Urinary bladder (tissue), 4 donors: Measurements from ENCODE around the gene REEP3. TPM values are rescaled to one million over a fixed set of nuclear protein-coding genes. Genes with fewer than 3 reads are reported as not detected.
"Not testable (repeated sequence)": the region's sequence is repeated elsewhere in the genome, so short reads cannot be mapped to it uniquely, and the experiment has no call there.

Experiments used
- DNase-seq: peaks from one replicate; pipeline ENCODE4 v3.0.0-alpha.2; 2015; ENCODE audit errors: extremely low spot score
- H3K27ac ChIP-seq: one replicate; pipeline ENCODE4 v1.5.1; 2013; ENCODE audit warnings: low read depth, mild to moderate bottlenecking, moderate library complexity
- H3K36me3 ChIP-seq: one replicate; pipeline ENCODE4 v1.6.1; 2013; ENCODE audit warnings: mild to moderate bottlenecking, moderate library complexity; ENCODE audit not compliant: insufficient read depth
- H3K4me1 ChIP-seq: one replicate; pipeline ENCODE4 v1.6.1; 2013; ENCODE audit warnings: mild to moderate bottlenecking, moderate library complexity; ENCODE audit not compliant: insufficient read depth
- H3K4me3 ChIP-seq: one replicate; pipeline ENCODE4 v1.5.1; 2013; ENCODE audit warnings: low read depth, low read length
- WGBS: extraction: QIAGEN DNeasy Blood & Tissue Kit; methylation state at CpG from one replicate; pipeline ENCODE4 v1.1.7; 2013; 5-methylcytosine and 5-hydroxymethylcytosine counted together
- polyA plus RNA-seq: library from polyadenylated mRNA; stranded (reverse); fragments of 200-250 nt; gene quantifications from one replicate; pipeline ENCODE4 v1.2.3, GENCODE V29; 2013
- total RNA-seq: library from RNA; depleted of rRNA; stranded (reverse); fragments of >200 nt; gene quantifications from one replicate; pipeline ENCODE4 v1.2.3, GENCODE V29; 2014
- donor health status: healthy with polysubstance abuse.
- donor health status: healthy.

The REEP3 gene, protein sequence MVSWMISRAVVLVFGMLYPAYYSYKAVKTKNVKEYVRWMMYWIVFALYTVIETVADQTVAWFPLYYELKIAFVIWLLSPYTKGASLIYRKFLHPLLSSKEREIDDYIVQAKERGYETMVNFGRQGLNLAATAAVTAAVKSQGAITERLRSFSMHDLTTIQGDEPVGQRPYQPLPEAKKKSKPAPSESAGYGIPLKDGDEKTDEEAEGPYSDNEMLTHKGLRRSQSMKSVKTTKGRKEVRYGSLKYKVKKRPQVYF
- total RNA-seq (82.6 TPM), polyA plus RNA-seq (25.3 TPM)

DNA sequence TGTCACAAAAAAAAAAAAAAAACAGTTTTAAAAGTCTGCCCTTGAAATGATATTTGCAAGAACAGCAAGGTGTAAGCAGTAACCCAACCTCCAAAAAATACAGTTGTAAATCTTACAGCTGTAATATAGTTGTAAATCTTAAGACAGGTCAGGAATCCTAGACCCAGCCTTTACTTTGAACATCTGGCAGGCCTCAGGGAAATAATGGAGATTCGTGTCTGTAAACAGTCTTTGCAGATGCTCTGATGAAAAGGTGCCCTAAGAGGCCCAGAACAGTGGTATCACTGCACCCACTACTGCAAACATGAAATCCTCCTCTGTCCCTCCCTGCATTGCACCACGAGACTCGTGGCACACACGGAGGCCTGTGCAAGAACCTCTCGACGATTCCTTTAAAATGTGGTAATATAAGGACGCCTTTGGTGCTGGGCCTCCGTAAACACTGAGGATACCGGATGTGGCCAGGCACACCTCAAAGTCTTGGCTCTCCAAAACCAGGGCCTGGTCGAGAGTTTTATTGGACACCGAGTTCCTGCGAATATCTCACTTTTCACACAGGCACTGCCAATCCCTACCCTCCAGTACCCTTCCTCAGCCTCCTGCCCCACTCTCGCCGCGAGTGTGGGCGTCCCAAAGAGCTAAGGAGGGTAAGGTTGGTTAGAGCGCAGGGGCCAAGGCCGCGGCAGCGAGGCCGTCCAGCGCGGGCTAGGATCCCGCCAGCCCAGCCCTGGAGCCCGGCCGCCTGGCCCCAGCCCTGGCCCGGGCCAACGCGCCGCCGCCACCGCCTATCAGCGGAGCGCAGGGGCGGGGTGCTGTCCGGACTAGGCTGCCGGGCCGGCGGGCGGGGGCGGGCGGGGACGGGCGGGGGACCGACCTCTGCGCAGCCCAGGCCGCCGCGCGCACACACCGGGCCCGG, at the start of gene REEP3:
Gene REEP3 (plus strand): TSS at position 902 of the 916 bp plus-strand sequence. CDS start 145 bp downstream, outside the sequence.
- peak within 1 kb of the TSS; percentile 99 for H3K4me3 ChIP-seq
- WGBS, result 10% methylated on average over 51 of the region's 52 CpGs
- peak within 1 kb of the TSS; percentile 99 for H3K27ac ChIP-seq
- no peaks in the 10 kb centered on the region for H3K36me3 ChIP-seq
- no peak for DNase-seq
- peaks cover 1% of the 10 kb centered on the region for H3K4me1 ChIP-seq

DNA sequence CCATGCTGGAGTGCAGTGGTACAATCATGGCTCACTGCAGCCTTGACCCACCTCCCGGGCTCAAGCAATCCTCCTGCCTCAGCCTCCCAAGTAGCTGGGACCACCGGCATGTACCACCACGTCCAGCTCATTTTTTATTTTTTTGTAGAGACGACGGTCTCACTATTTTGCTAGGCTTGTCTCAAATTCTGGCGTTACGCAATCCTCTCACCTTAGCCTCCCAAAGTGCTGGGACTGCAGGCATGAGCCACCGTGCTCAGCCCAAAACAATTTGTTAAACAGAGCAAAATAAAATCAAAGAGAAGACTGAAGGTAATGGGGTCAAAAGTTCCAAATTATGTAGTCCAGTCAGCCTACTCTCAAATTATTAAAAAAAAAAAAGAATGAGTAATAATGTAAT, 46.7 kb upstream of the REEP3 start:
- DNase-seq, result no peak
- Histone ChIP-seq H3K4me1 (peaks cover 3% of the 10 kb centered on the region), H3K4me3 (no peak overlapping the region), H3K27ac (no peak overlapping the region), H3K36me3 (no peaks in the 10 kb centered on the region)
- WGBS, result 95% methylated on average over 8 of the region's 8 CpGs

DNA sequence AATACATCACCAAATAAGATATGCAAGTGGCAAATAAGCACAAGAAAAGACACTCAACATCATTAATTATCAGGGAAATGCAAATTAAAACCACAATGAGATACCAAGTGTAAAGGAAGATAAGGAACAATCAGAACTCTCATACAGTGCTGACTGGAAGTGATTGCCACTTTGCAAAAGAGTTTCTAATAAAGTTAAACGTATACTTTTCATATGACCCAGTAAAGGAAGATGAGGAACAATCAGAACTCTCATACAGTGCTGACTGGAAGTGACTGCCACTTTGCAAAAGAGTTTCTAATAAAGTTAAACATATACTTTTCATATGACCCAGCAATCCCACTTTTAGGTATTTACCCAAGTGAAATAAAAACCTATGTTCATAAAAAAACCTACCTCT, 43.3 kb upstream of the REEP3 start:
- 54% methylated on average over 1 of the region's 1 CpG for WGBS
- Histone ChIP-seq H3K4me1 (peaks cover 3% of the 10 kb centered on the region), H3K36me3 (no peaks in the 10 kb centered on the region)

DNA sequence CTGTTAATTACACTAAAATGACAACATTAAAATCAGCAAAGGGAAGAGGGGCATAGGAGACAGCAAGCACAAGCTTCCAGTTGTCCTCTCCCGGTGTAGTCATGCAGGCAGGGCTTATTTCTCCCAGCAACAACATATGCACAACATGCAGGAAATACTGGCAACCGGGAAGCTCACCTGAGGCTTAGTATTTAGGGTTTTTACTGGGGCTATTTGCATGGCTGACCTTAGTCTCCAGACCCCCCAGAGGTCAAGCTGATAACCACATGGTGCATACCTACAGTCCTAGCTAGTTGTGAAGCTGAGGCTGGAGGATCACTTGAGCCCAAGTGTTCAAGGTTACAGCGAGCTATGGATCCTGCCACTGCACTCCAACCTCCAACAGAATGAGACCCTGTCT, 42.6 kb upstream of the REEP3 start:
- H3K27ac ChIP-seq, result no peak overlapping the region
- H3K36me3 ChIP-seq, result no peaks in the 10 kb centered on the region
- H3K4me3 ChIP-seq, result no peak overlapping the region
- DNase-seq, result no peak
- 72% methylated on average over 3 of the region's 3 CpGs for WGBS
- H3K4me1 ChIP-seq, result peaks cover 3% of the 10 kb centered on the region

More for the DNA sequence above, 43.3 kb upstream of the REEP3 start:
- Histone ChIP-seq H3K27ac (no peak overlapping the region), H3K4me3 (no peak overlapping the region)
- no peak for DNase-seq

DNA sequence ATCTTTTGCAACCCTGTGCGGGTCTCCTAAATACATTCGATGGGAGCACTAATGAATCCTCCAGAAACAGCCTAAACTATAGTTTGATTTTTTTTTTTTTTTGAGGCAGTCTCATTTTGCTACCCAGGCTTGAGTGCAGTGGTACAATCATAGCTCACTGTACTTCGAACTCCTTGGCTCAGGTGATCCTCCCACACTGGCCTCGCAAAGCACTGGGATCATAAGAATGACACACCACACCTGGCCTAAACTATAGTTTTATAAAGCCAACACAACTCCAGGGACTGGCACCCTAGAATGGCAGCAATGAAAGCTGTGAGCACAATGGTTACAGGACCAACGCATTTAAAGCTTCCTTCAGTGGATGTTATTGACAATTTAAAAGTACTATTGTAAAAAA, 41.0 kb upstream of the REEP3 start:
- Histone ChIP-seq H3K4me1 (peaks cover 3% of the 10 kb centered on the region), H3K36me3 (no peaks in the 10 kb centered on the region), H3K27ac (no peak overlapping the region), H3K4me3 (no peak overlapping the region)
- no peak for DNase-seq
- WGBS, result 93% methylated on average over 5 of the region's 5 CpGs

DNA sequence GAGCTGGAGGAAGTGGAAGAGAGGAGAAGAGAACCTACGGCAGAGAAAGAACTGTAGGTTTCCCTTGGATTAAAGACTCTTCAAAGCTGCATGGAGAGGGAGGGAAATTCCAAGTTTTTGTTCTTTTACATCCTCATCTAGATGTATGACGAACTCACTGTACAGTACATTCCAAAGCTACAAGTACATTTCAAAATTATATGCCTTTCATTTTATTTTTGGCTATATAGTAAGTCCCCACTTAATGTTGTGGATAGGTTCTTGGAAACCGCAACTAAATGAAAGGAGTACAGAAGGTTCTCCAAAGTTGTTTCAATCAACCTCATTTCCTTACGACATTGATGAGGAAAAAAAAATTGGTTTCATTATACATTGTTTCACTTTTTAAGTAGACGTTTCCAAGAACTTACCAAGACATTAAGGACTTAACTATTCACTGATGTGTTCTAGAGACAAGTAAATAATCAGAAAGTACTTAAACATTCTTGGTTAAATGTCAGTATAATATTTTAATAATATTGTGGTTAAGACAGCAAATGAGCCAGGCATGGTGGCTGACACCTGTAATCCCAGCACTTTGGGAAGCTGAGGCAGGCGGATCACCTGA, 39.3 kb upstream of the REEP3 start:
- WGBS, result 79% methylated on average over 6 of the region's 6 CpGs

DNA sequence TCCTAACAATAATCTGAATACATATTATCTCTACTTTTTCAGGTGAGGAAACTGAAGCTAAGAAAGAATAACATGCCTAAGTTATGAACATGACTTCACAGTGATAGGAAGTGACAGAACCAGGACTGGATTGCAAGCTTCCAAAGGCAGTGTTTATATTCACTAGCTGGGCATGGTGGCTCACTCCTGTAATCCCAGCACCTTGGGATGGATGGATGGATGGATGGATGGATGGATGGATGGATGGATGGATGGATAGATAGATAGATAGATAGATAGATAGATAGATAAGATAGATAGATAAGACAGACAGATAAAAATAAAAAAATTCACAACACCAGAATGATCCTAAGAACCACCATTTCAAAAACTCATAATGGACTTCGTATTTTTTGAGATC, 37.2 kb upstream of the REEP3 start:
- no peak overlapping the region for H3K4me3 ChIP-seq
- H3K27ac ChIP-seq, result no peak overlapping the region
- WGBS, result 97% methylated on average over 1 of the region's 1 CpG
- no peaks in the 10 kb centered on the region for H3K4me1 ChIP-seq
- no peak for DNase-seq
- no peaks in the 10 kb centered on the region for H3K36me3 ChIP-seq

More for the DNA sequence above, 39.3 kb upstream of the REEP3 start:
- no peak for DNase-seq
- Histone ChIP-seq H3K4me1 (peaks cover 3% of the 10 kb centered on the region), H3K36me3 (no peaks in the 10 kb centered on the region), H3K4me3 (no peak overlapping the region), H3K27ac (no peak overlapping the region)

DNA sequence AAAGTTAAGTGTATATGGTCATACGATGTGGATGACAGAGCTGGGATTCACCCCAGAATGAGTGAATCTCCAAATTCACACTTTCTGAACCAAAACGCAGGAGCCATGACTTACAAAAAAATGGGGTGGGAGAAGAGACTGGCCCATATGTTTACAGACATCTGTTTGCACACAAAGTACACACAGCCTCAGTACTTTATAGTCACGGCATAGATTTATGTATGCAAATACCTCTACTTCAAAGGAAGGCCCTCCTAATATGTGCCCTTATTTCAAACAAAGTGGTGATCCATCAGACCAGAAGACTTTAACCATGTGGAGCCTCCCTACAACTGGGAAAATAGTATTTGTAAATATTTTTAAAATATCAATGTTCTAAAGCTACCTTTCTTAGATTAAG, 33.2 kb upstream of the REEP3 start:
- Histone ChIP-seq H3K4me1 (no peaks in the 10 kb centered on the region), H3K4me3 (no peak overlapping the region), H3K36me3 (no peaks in the 10 kb centered on the region), H3K27ac (no peak overlapping the region)
- 74% methylated on average over 3 of the region's 3 CpGs for WGBS
- DNase-seq, result no peak

DNA sequence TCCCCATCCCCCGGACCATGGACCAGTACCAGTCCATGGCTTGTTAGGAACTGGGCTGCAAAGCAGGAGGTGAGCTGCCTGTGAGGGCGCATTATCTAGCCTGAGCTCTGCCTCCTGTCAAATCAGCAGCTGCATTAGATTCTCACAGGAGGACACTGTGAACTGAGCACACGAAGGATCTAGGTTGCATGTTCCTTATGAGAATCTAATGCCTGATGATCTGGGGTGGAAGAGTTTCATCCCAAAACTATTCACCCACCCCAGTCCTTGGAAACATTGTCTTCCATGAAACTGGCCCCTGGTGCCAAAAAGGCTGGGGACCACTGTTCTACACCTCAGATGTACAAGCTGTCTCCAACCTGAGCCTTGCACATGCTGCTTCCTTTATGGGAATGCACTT, 31.4 kb upstream of the REEP3 start:
- WGBS, result 98% methylated on average over 3 of the region's 3 CpGs
- DNase-seq, result no peak
- H3K4me1 ChIP-seq, result peaks cover 2% of the 10 kb centered on the region
- no peak overlapping the region for H3K27ac ChIP-seq
- H3K36me3 ChIP-seq, result no peaks in the 10 kb centered on the region
- no peak overlapping the region for H3K4me3 ChIP-seq

DNA sequence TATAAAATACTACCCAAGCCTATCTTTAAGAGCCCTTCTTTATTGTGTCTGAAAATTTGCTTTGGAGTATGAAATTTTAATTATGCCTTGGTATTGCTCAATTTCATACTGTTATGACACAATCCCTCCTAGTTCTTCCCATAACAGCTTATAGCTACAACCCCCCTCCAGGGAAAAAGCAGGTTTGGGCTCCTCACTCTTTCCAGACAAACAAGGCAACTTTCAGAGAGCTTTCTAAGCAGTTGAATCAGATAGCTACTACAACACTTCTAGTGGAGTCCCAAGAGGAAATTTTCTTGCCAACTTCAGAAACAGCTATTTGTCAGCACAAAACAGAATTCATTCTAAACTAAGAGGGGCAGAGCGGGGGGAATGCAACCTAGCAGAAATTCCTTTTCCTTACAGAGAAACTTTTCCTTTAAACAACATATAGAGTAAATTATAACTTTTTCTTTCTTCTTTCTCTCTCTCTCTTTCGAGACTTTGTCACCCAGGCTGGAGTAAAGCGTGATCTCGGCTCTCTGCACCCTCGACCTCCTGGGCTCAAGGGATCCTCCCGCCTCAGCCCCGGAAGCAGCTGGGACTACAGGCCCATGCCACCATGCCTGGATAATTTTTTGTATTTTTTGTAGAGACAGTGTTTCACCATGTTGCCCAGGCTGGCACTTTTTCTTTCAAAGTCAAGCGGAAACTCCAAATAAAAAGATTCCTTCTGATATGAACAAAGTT, 29.4 kb upstream of the REEP3 start:
- no peak for DNase-seq
- Histone ChIP-seq H3K4me1 (peaks cover 2% of the 10 kb centered on the region), H3K36me3 (no peaks in the 10 kb centered on the region), H3K4me3 (no peak overlapping the region), H3K27ac (no peak overlapping the region)
- WGBS, result 52% methylated on average over 8 of the region's 8 CpGs

DNA sequence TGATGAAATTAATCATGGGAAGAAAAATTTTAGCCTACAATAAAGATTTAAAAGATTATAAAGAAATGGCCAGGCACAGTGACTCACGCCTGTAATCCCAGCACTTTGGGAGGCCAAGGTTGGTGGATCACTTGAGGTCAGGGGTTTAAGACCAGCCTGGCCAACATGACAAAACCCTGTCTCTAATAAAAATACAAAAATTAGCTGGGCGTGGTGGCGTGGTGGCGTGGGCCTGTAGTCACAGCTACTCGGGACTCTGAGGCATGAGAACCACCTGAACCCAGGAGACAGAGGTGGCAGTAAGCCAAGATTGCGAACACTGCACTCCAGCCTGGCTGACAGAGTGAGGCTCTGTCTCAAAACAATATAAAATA, 28.9 kb upstream of the REEP3 start:
- DNase-seq, result not testable (repeated sequence)

DNA sequence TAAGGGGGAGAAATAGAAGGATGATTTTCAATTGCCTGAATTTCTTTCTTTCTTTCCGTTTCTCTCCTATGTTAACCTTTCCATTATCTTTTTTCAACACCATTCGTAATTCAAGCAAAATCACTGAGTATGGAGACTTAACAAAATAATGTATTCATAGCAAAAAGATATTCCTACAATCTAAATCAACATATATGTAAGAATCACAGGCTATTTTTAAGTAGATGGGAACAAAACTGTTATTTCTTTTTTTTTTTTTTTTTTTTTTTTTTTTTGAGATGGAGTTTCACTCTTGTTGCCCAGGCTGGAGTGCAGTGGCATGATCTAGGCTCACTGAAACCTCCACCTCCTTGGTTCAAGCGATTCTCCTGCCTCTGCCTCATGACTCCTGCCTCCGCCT, 28.2 kb upstream of the REEP3 start:
- H3K27ac ChIP-seq, result no peak overlapping the region
- WGBS, result 95% methylated on average over 4 of the region's 4 CpGs
- no peaks in the 10 kb centered on the region for H3K36me3 ChIP-seq
- no peak for DNase-seq
- H3K4me3 ChIP-seq, result no peak overlapping the region
- H3K4me1 ChIP-seq, result peaks cover 2% of the 10 kb centered on the region

More for the DNA sequence above, 28.9 kb upstream of the REEP3 start:
- 57% methylated on average over 6 of the region's 6 CpGs for WGBS
- peak overlapping the region; percentile 64 for H3K27ac ChIP-seq
- not testable (repeated sequence) for H3K36me3 ChIP-seq, H3K4me3 ChIP-seq, H3K4me1 ChIP-seq

DNA sequence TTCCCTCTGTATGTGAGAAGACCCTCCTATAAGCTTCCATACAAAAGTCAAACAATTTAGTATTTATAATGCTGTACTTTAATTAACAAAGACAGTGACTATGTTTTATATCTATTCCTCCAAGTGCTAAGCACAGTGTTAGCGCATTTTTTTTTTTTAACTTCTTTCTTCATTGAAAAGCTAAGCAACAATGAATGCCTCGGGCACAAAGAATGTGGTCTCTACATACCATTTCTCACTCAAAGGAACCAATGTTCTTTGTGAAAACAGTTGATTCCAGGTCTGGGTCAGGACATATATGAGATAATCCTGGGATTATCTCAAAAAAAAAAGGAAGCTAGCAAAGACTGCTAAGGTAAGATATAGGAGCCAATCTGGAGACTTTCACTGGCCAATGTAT, 26.2 kb upstream of the REEP3 start:
- H3K4me1 ChIP-seq, result peaks cover 2% of the 10 kb centered on the region
- H3K27ac ChIP-seq, result no peak overlapping the region
- no peaks in the 10 kb centered on the region for H3K36me3 ChIP-seq
- 95% methylated on average over 2 of the region's 2 CpGs for whole genome bisulfite sequencing
- H3K4me3 ChIP-seq, result no peak overlapping the region
- DNase-seq, result no peak
